Tongue (tissue), 2 donors: ENCODE measurements around the gene MAST4. TPM values are rescaled to one million over a fixed set of nuclear protein-coding genes. Genes with fewer than 3 reads are reported as not detected.

ENCODE experiments used
- DNase-seq: peaks from one replicate; pipeline ENCODE4 v3.0.0-alpha.2; 2015
- total RNA-seq: library from RNA; depleted of rRNA; stranded (reverse); fragments of >200 nt; gene quantifications from one replicate; pipeline ENCODE4 v1.2.3, GENCODE V29; 2014

MAST4 gene
- total RNA-seq, 1 donor from 2014 or later = 44.4 TPM

GRCh38 chr5:67215519-67216471 is 619.6 kb downstream of the MAST4 start:
- peak; percentile 66 for DNase-seq

- DNase-seq = no peak
These were observed 620.4 kb downstream of the MAST4 start for GRCh38 chr5:67216564-67216963.
